ENCODE data around the gene MED13L. TPM values are rescaled to one million over a fixed set of nuclear protein-coding genes. Genes with fewer than 3 reads are reported as not detected.

The MED13L gene
- total RNA-seq, 1 experiment from 2014 or later = 89.0 TPM

- H3K36me3 Mint-ChIP-seq (ENCODE audit: insufficient read depth, unreplicated experiment) = no peaks in the 10 kb centered on the region
- CTCF ChIA-PET = no interaction called here
- intact Hi-C loops (cut with micrococcal nuclease; ENCODE audit: unreplicated experiment) = loop anchor here (10.0 kb wide), 1 partner anchor 550 kb away; no protein-coding TSS in a partner anchor
- peak overlapping the region; percentile 81 for H3K27ac Mint-ChIP-seq (ENCODE audit: unreplicated experiment)
- no peak for TF ChIP-seq CTCF (IDR thresholded peaks at IDR 0.05; ENCODE audit: unreplicated experiment)
- peaks cover 48% of the 10 kb centered on the region for H3K4me1 Mint-ChIP-seq (ENCODE audit: low read depth, unreplicated experiment)
- no peaks in the 10 kb centered on the region for H3K9me3 Mint-ChIP-seq (ENCODE audit: low read depth, unreplicated experiment)
- no peak overlapping the region for H3K4me3 Mint-ChIP-seq (ENCODE audit: low read depth, unreplicated experiment)
- BruUV-seq (replicated peaks) = no TSS peak
- H3K27me3 Mint-ChIP-seq (ENCODE audit: unreplicated experiment) = no peaks in the 10 kb centered on the region
- DNase-seq = no peak
Measured at GRCh38 chr12:116144384-116144783, 133.1 kb downstream of the MED13L start.

DNA sequence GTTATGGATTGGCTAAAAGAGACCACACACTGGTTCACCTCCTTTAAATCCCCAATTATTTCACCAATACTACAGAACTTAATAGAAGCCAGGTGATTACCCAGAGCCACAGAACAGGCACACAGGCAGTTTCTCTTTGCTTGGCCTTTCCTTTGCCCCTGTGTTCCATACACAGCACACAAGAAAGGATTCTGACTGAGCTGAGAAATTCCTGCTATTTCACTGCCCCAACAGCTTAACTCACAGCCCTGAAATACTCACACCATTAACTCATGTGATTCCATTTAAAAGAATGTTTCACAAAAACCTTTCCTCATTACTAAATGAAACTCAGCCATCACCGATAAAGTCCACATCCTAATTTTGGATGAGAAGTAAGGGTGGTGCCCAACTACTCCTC lies 133.6 kb downstream of the MED13L start:
- no TSS peak for BruUV-seq (replicated peaks)
- Mint-ChIP-seq H3K36me3 (ENCODE audit: insufficient read depth, unreplicated experiment) (no peaks in the 10 kb centered on the region), H3K4me1 (ENCODE audit: low read depth, unreplicated experiment) (peaks cover 43% of the 10 kb centered on the region), H3K27me3 (ENCODE audit: unreplicated experiment) (no peaks in the 10 kb centered on the region), H3K9me3 (ENCODE audit: low read depth, unreplicated experiment) (no peaks in the 10 kb centered on the region), H3K4me3 (ENCODE audit: low read depth, unreplicated experiment) (no peak overlapping the region), H3K27ac (ENCODE audit: unreplicated experiment) (peak overlapping the region; percentile 81)
- CTCF ChIA-PET = interaction anchor here (0.7 to 1.1 kb wide), 2 partner anchors 21 to 385 kb away, joined by 3 to 4 read pairs; no protein-coding TSS in a partner anchor
- TF ChIP-seq CTCF (IDR thresholded peaks at IDR 0.05; ENCODE audit: unreplicated experiment) = no peak
- intact Hi-C loops (cut with micrococcal nuclease; ENCODE audit: unreplicated experiment) = loop anchor here (10.0 kb wide), 1 partner anchor 551 kb away; no protein-coding TSS in a partner anchor
- no peak for DNase-seq

- Mint-ChIP-seq H3K27ac (ENCODE audit: unreplicated experiment) (peak overlapping the region; percentile 81), H3K27me3 (ENCODE audit: unreplicated experiment) (no peaks in the 10 kb centered on the region), H3K36me3 (ENCODE audit: insufficient read depth, unreplicated experiment) (no peaks in the 10 kb centered on the region), H3K9me3 (ENCODE audit: low read depth, unreplicated experiment) (no peaks in the 10 kb centered on the region), H3K4me3 (ENCODE audit: low read depth, unreplicated experiment) (no peak overlapping the region), H3K4me1 (ENCODE audit: low read depth, unreplicated experiment) (peaks cover 37% of the 10 kb centered on the region)
- CTCF ChIA-PET = interaction anchor here (0.7 to 1.1 kb wide), 3 partner anchors 21 to 565 kb away, joined by 3 to 4 read pairs (median 3); no protein-coding TSS in a partner anchor
- intact Hi-C loops (cut with micrococcal nuclease; ENCODE audit: unreplicated experiment) = loop anchor here (10.0 kb wide), 1 partner anchor 552 kb away; no protein-coding TSS in a partner anchor
- TF ChIP-seq CTCF (IDR thresholded peaks at IDR 0.05; ENCODE audit: unreplicated experiment) = no peak
- DNase-seq = no peak
- no TSS peak for BruUV-seq (replicated peaks)
Measured at GRCh38 chr12:116142936-116143898, 134.3 kb downstream of the MED13L start.

- intact Hi-C loops (cut with micrococcal nuclease; ENCODE audit: unreplicated experiment) = loop anchor here (1.0 to 10.0 kb wide), 3 partner anchors 95 to 553 kb away; no protein-coding TSS in a partner anchor
- BruUV-seq (replicated peaks) = no TSS peak
- Mint-ChIP-seq H3K9me3 (ENCODE audit: low read depth, unreplicated experiment) (no peaks in the 10 kb centered on the region), H3K27ac (ENCODE audit: unreplicated experiment) (peak overlapping the region; percentile 40), H3K36me3 (ENCODE audit: insufficient read depth, unreplicated experiment) (no peaks in the 10 kb centered on the region), H3K4me1 (ENCODE audit: low read depth, unreplicated experiment) (peaks cover 37% of the 10 kb centered on the region), H3K27me3 (ENCODE audit: unreplicated experiment) (no peaks in the 10 kb centered on the region), H3K4me3 (ENCODE audit: low read depth, unreplicated experiment) (no peak overlapping the region)
- CTCF ChIA-PET = interaction anchor here (1.1 to 1.6 kb wide), 2 partner anchors 31 to 567 kb away, joined by 3 read pairs; no protein-coding TSS in a partner anchor
- no peak for TF ChIP-seq CTCF (IDR thresholded peaks at IDR 0.05; ENCODE audit: unreplicated experiment)
- DNase-seq = no peak
Measured at GRCh38 chr12:116141833-116142162, 135.7 kb downstream of the MED13L start.
